Brain microvascular endothelial cell (primary cell): Measurements from ENCODE around the gene ABHD17B.
A peak's percentile ranks its signal among the peaks of the same experiment; 100 is the strongest.

Experiments used
- DNase-seq: peaks from one replicate; pipeline ENCODE4 v3.0.0-alpha.2; 2020
- H3K27ac ChIP-seq: fragments of 250-450 bp; sonication (Bioruptor Pico); 2 replicates; pipeline ENCODE4 v1.5.1; 2020; ENCODE audit warnings: mild to moderate bottlenecking, moderate library complexity
- H3K27me3 ChIP-seq: fragments of 250-450 bp; sonication (Bioruptor Pico); replicated peaks from 2 replicates; pipeline ENCODE4 v1.5.1; 2020; ENCODE audit warnings: mild to moderate bottlenecking
- H3K36me3 ChIP-seq: fragments of 250-450 bp; sonication (Bioruptor Pico); replicated peaks from 2 replicates; pipeline ENCODE4 v1.5.1; 2020; ENCODE audit warnings: mild to moderate bottlenecking
- H3K4me3 ChIP-seq: 2 replicates; pipeline ENCODE4 v1.5.1; 2011; ENCODE audit warnings: low read depth, mild to moderate bottlenecking, control low read depth, low read length, moderate library complexity
- CTCF ChIP-seq: IDR thresholded peaks from 2 replicates; pipeline ENCODE4 v1.5.1; 2011; ENCODE audit warnings: low read depth, mild to moderate bottlenecking, moderate library complexity, low read length, control low read depth, inconsistent platforms; ENCODE audit errors: missing control alignments
- in situ Hi-C: cut with HindIII; loops from 2 replicates; pipeline ENCODE4 v1.10.0; 2017; ENCODE audit warnings: low sequenced_read_pairs, low pct_ligation_motif_present

Gene ABHD17B

GRCh38 chr9:71929791-71930440 is 18.9 kb upstream of the ABHD17B start:
- no peak for TF ChIP-seq CTCF
- Histone ChIP-seq H3K4me3 (no peak overlapping the region), H3K36me3 (no peaks in the 10 kb centered on the region), H3K27me3 (no peaks in the 10 kb centered on the region), H3K27ac (peak overlapping the region; percentile 22)
- in situ Hi-C loops, result no loop called here
- DNase-seq, result no peak

DNA sequence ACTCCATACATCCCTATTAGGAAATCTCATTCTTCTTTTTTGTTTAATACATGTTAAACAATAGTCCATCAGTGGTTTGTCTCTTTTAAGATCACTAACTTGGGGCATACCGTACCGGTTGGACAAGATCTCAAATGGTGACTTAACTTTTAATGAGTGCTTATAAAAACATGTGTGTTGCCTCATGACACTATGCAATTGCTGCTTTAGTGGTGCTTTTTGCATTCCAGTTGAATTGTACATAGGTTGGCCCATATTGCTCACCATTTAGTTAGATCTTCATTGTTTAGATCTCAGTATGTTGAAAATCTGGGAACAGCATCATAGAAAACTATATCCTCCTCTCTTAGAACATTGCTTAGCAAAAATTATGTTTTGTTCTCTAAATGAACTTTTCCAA is 18.2 kb upstream of the ABHD17B start:
- no peak for TF ChIP-seq CTCF
- in situ Hi-C loops, result no loop called here
- H3K36me3 ChIP-seq, result no peaks in the 10 kb centered on the region
- peak overlapping the region; percentile 22 for H3K27ac ChIP-seq
- no peaks in the 10 kb centered on the region for H3K27me3 ChIP-seq
- DNase-seq, result peak; percentile 18
- H3K4me3 ChIP-seq, result no peak overlapping the region

- H3K4me3 ChIP-seq, result no peak overlapping the region
- in situ Hi-C loops, result no loop called here
These were observed 17.8 kb upstream of the ABHD17B start for GRCh38 chr9:71928806-71929205.

DNA sequence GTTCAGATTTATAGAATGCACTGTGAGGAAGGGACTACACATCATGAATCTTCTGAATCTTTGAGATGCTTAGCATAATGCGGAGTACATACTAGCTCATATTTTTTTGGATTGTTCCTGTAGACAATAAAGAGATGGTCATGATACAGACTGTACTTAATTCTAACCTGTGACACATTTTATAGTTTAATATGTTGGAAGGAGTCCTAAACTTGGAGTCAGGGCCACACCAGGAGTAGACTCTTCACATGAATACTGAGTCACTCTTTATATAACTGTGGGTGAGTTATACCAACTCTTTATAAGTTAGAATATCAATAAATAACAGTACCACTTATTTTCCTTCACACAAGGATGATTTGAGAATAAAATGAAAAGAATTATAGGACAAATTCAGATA is 17.4 kb upstream of the ABHD17B start:
- Histone ChIP-seq H3K27ac (no peak overlapping the region), H3K27me3 (no peaks in the 10 kb centered on the region), H3K4me3 (no peak overlapping the region), H3K36me3 (no peaks in the 10 kb centered on the region)
- in situ Hi-C loops, result no loop called here
- no peak for DNase-seq
- no peak for TF ChIP-seq CTCF

More at GRCh38 chr9:71928806-71929205, 17.8 kb upstream of the ABHD17B start:
- Histone ChIP-seq H3K36me3 (no peaks in the 10 kb centered on the region), H3K27ac (no peak overlapping the region), H3K27me3 (no peaks in the 10 kb centered on the region)
- DNase-seq, result no peak
- no peak for TF ChIP-seq CTCF

DNA sequence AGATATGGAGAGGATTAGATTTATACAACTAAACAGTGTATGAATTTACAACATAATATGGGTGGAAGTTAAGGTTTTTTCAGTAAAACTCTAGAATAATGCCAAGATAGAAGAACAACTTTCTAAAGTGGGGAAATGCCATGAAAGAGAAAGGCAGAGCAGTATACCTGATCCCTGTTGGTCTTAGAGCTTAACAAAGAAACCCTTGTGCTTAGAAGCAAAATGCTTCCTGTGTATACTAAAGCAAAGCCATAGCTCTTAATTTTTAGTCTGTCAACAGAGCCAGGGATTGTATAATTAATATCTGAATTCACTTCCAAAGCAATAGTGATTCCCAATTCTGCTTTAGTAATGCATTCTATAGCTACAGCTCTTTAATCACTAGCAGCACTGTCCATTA is 14.8 kb upstream of the ABHD17B start:
- in situ Hi-C loops, result no loop called here
- Histone ChIP-seq H3K4me3 (no peak overlapping the region), H3K27ac (no peak overlapping the region), H3K27me3 (no peaks in the 10 kb centered on the region), H3K36me3 (no peaks in the 10 kb centered on the region)
- DNase-seq, result no peak
- TF ChIP-seq CTCF, result no peak

DNA sequence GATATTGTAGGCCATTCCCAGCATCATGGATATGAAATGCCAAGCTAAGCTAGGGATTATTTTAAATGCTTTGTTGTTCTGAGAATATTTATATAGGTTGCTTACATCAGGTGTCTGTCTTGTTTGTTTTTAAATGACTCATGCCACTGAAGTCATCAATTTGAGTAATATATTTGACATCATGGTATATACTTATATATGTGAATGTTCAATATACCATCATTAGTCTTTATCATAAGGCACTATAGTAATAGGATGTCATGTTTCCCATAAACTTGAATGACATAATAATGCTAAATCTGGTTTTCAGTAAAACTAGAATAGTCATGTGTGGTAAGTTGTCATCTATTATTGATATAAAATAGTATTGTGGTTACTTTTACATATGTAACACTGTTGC is 13.6 kb upstream of the ABHD17B start:
- Histone ChIP-seq H3K27me3 (no peaks in the 10 kb centered on the region), H3K27ac (no peak overlapping the region), H3K4me3 (no peak overlapping the region), H3K36me3 (no peaks in the 10 kb centered on the region)
- in situ Hi-C loops, result no loop called here
- no peak for TF ChIP-seq CTCF
- no peak for DNase-seq
